Right lobe of liver (tissue), 6 donors: ENCODE results near the gene PPP1CA. TPM values are rescaled to one million over a fixed set of nuclear protein-coding genes. Genes with fewer than 3 reads are reported as not detected.

ENCODE experiments used
- ATAC-seq, 4 donors: fragments of 200-7000 bp; cut with Tn5 transposase; one replicate each; pipeline ENCODE4 v1.9.1; 2020; ENCODE audit warnings: mild to moderate bottlenecking in 4 of 4, moderate library complexity in 4 of 4
- DNase-seq, 3 donors: peaks; one replicate each; pipeline ENCODE4 v3.0.0-alpha.2; 2020
- H3K27ac ChIP-seq, 3 donors: fragments of 200-600 bp; one replicate each; pipeline ENCODE4 v1.8.0; 2022
- H3K27me3 ChIP-seq, 2 donors: fragments of 200-600 bp; one replicate each; pipeline ENCODE4 v1.8.0; 2022
- H3K36me3 ChIP-seq, 4 donors: fragments of 200-600 bp; sonication (generic) in 1 of 4; one replicate each; pipeline versions ENCODE4 v1.5.1 to v1.8.0; 2017 to 2022; ENCODE audit warnings: control low read depth in 1 of 4
- H3K4me1 ChIP-seq, 4 donors: fragments of 200-600 bp; sonication (generic) in 1 of 4; one replicate each; pipeline versions ENCODE4 v1.5.1 to v1.8.0; 2017 to 2022; ENCODE audit warnings: control low read depth in 1 of 4
- H3K4me3 ChIP-seq, 3 donors: fragments of 200-600 bp; one replicate each; pipeline ENCODE4 v1.8.0; 2022
- H3K9me3 ChIP-seq, 4 donors: fragments of 200-600 bp; sonication (generic) in 1 of 4; one replicate each; pipeline versions ENCODE4 v1.5.1 to v1.8.0; 2017 to 2022; ENCODE audit warnings: control low read depth in 1 of 4
- POLR2A ChIP-seq: fragments of 450-650 bp; IDR thresholded peaks from one replicate; pipeline ENCODE4 v1.6.1; 2017; ENCODE audit warnings: antibody characterized with exemption, mild to moderate bottlenecking
- WGBS: methylation state at CpG from one replicate; pipeline ENCODE4 v1.1.6; 2018; ENCODE audit warnings: low coverage, low lambda C conversion rate; ENCODE audit not compliant: insufficient coverage; ENCODE audit errors: missing lambda C conversion rate; 5-methylcytosine and 5-hydroxymethylcytosine counted together
- intact Hi-C, 2 donors: fragments of 100-400 bp; cut with DNase I; formaldehyde crosslinking; loops; one replicate each; pipeline versions ENCODE4 v1.11.2 to v1.14.1; 2022
- total RNA-seq, 6 experiments: library from RNA; depleted of rRNA in 2 of 6; stranded (reverse); fragments of >200 nt in 2 of 6; fragmentation: NEBNext Ultra II Directional in 3 of 6; extraction: Animal tissue kit (Norgen Biotek cat#: 25700) in 3 of 6; gene quantifications; one replicate each; pipeline versions ENCODE4 v1.1.0 to v1.2.4, GENCODE V29; 2016 to 2023
- TF ChIP-seq, protein P1 (sequence below), 4 donors: fragments of 200-600 bp in 3 of 4; fragments of 450-650 bp in 1 of 4; IDR thresholded peaks; one replicate each; pipeline versions ENCODE4 v1.5.1 to v1.8.0; 2016 to 2022; ENCODE audit warnings: antibody characterized with exemption in 4 of 4, mild to moderate bottlenecking in 2 of 4
- donor health status: DM: no; HTN: yes; CAD: no.
- donor health status: DM: no; HTN: no; CAD: no.
- donor health status: DM: no; HTN: no; CAD: no.
- donor health status: DM: no; HTN: yes; CAD: no.
- donor health status: DM: no; HTN: yes; CAD: no.

Gene PPP1CA
- total RNA-seq, 6 experiments from 2014 or later, result 64.2 to 102 (median 71.1) TPM

DNA sequence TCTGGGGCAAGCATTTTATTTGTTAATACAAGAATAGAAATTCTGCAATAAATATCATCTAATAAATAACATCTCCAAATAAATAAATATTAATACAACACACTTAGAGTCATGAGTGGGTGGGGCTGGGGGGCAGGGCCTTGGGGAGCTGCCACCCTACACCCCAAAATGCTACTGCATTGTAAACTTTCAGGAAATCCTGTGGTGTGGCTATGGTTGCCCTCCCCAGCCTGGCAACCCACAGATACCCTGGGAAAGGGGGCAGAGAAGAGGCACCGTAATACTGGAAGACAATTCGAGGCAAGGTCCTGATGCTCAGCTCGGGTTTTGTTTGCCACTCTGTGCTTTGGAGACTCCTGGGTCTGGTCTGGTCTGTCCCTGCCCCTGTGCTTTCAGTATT lies 37.5 kb downstream of the PPP1CA start:
- H3K4me3 ChIP-seq, result no peak overlapping the region

DNA sequence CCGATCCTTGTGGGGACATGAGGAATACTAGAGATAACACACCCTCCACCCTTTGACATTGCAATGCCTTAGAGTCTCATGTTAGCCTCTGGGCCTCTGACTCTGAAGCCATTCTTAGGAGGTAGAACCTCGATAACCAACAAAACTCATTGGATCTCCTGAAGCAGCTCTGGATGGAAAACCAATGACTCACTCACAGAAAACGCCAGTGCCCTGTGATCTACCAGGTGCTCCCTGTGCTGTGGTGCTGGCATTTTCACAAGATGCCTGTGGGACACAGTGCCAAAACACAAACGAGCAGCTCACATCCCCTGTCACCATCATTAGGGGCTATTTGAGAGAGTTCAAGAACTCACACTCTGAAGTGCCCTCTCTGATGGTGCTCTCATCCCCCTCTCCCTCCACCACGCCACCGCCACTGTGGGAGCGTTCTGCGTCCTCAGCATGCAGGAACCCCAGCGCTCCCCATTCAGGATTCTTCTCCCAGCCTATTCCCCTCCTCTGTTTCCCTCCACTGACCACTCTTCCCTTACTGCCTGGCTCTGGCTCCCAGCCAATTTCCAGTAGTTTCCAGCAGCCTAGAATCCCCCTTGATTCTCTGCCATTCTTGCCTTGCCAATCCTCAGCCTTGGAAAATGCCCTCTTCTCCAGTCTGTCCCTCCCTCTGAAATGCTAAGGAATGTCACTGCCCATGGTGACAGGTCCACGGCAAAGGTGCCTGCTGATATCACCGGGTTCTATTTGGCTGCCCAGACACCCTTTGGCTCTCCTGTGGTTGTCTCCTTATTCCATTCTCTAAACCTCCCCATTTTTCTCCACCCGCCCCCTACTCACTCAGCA lies 43.6 kb downstream of the PPP1CA start:
- DNase-seq (no peak), ATAC-seq (no peak)
- H3K4me3 ChIP-seq, result no peak overlapping the region
- 89% methylated on average over 10 of the region's 12 CpGs for WGBS
- H3K36me3 ChIP-seq, result no peaks in the 10 kb centered on the region
- H3K27me3 ChIP-seq, result no peaks in the 10 kb centered on the region
- H3K4me1 ChIP-seq, result peaks cover 0 to 23% (median 12%) of the 10 kb centered on the region in 4 donors
- TF ChIP-seq, protein P1, sequence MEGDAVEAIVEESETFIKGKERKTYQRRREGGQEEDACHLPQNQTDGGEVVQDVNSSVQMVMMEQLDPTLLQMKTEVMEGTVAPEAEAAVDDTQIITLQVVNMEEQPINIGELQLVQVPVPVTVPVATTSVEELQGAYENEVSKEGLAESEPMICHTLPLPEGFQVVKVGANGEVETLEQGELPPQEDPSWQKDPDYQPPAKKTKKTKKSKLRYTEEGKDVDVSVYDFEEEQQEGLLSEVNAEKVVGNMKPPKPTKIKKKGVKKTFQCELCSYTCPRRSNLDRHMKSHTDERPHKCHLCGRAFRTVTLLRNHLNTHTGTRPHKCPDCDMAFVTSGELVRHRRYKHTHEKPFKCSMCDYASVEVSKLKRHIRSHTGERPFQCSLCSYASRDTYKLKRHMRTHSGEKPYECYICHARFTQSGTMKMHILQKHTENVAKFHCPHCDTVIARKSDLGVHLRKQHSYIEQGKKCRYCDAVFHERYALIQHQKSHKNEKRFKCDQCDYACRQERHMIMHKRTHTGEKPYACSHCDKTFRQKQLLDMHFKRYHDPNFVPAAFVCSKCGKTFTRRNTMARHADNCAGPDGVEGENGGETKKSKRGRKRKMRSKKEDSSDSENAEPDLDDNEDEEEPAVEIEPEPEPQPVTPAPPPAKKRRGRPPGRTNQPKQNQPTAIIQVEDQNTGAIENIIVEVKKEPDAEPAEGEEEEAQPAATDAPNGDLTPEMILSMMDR (IDR thresholded peaks at IDR 0.05), result no peak
- TF ChIP-seq POLR2A, result no peak
- intact Hi-C loops, result no loop called here
- no peak overlapping the region for H3K27ac ChIP-seq
- H3K9me3 ChIP-seq, result no peaks in the 10 kb centered on the region

More for the DNA sequence above, 37.5 kb downstream of the PPP1CA start:
- TF ChIP-seq POLR2A, result no peak
- TF ChIP-seq, protein P1 (IDR thresholded peaks at IDR 0.05), result no peak
- ATAC-seq (no peak), DNase-seq (no peak)
- WGBS, result 67% methylated on average over 1 of the region's 3 CpGs
- intact Hi-C loops, result no loop called here
- H3K27ac ChIP-seq, result no peak overlapping the region
- H3K36me3 ChIP-seq, result no peaks in the 10 kb centered on the region
- H3K27me3 ChIP-seq, result no peaks in the 10 kb centered on the region
- H3K4me1 ChIP-seq, result no peaks in the 10 kb centered on the region
- H3K9me3 ChIP-seq, result no peaks in the 10 kb centered on the region

DNA sequence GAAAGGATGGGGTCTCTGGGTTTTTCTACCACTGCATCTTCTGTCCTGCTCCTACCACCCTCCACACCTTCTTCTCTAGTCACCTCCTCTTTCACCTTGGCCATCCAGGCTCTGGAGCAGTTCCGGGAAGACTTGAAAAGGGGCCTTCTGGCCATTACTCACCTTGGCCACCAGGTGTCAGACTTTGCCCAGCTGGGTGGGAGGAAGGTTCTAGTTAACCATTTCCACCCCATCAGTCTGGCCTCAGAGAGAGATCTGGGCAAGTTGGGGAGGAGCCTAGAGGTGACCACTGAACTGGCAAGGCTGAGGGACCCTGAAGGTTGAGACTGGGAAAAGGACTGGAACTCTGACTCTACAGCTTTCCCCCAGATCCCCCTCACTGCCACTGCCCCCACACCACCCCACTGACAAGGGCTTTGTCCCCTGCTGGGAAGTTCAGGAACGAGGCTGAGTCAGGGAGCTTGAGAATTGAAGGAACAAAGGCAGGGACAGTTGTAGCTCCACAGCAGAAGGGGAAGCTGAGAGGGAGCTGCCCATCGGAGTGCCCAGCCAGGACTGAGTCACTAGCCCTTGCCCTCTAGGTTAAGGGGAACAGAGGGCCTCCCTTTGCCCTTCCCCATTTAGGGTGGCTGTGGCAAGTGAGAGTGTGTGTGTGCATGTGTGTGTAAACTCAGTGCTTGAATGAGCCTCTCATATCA lies 44.6 kb downstream of the PPP1CA start:
- peak overlapping the region in 2 of 3 donors; percentile 97 to 98 for H3K27ac ChIP-seq
- DNase-seq, result peak in 2 of 3 donors; percentile 63 to 72
- H3K27me3 ChIP-seq, result no peaks in the 10 kb centered on the region
- no peaks in the 10 kb centered on the region for H3K36me3 ChIP-seq
- ATAC-seq, result peak; percentile 15 to 33 (median 26)
- no peak overlapping the region for H3K4me3 ChIP-seq
- no peaks in the 10 kb centered on the region for H3K9me3 ChIP-seq
- intact Hi-C loops, result no loop called here
- TF ChIP-seq, protein P1 (IDR thresholded peaks at IDR 0.05), result peak; percentile 90 to 94 (median 91)
- peak; percentile 22 for TF ChIP-seq POLR2A
- peaks cover 0 to 28% (median 15%) of the 10 kb centered on the region in 4 donors for H3K4me1 ChIP-seq
- 3% methylated on average over 2 of the region's 3 CpGs for WGBS

DNA sequence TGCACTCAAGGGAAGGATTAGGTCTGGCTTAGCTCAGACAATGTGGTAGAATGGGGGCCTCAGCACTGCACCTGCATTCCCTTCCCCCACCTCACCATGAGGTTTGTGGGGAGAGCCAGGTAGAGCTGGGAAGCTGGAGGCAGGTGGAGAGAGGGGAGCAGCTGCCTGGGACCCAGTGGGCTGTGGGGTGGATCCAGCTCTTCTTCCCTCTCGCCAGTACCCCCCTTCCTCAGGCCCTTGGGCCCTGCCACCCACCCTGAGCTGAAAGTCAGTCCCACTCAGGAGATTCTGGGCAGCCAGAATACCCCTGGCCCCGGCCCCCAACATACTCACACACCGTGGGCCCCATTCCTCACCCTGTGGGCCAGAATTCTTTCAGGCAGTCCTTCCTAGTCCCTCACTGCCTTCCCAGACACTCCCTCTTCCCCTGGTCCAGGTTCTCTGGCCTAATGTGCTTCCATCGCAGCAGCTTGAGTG lies 45.2 kb downstream of the PPP1CA start:
- intact Hi-C loops, result no loop called here
- WGBS, result 17% methylated on average over 2 of the region's 4 CpGs
- Histone ChIP-seq H3K4me3 (no peak overlapping the region), H3K27ac (peak overlapping the region in 2 of 3 donors; percentile 97 to 98), H3K36me3 (no peaks in the 10 kb centered on the region), H3K4me1 (peaks cover under 1 to 33% (median 18%) of the 10 kb centered on the region in 4 donors), H3K27me3 (no peaks in the 10 kb centered on the region), H3K9me3 (no peaks in the 10 kb centered on the region)
- no peak for TF ChIP-seq POLR2A
- TF ChIP-seq, protein P1 (IDR thresholded peaks at IDR 0.05), result no peak
- no peak for ATAC-seq
- DNase-seq, result no peak
